Stomach smooth muscle (tissue), 2 donors: Measurements from ENCODE around the gene HCN3.

Experiments used
- H3K27ac ChIP-seq: one replicate; pipeline ENCODE4 v1.7.0; 2013; ENCODE audit warnings: mild to moderate bottlenecking, low read length, inconsistent platforms
- H3K27me3 ChIP-seq, 2 donors: one replicate each; pipeline ENCODE4 v1.7.0; 2013; ENCODE audit warnings: low read length in 2 of 2; ENCODE audit not compliant: insufficient read depth in 2 of 2, control insufficient read depth in 1 of 2
- H3K36me3 ChIP-seq, 2 donors: one replicate each; pipeline ENCODE4 v1.7.0; 2013; ENCODE audit warnings: low read length in 2 of 2; ENCODE audit not compliant: control insufficient read depth in 2 of 2, insufficient read depth in 2 of 2
- H3K4me1 ChIP-seq: one replicate; pipeline ENCODE4 v1.7.0; 2013; ENCODE audit warnings: low read length; ENCODE audit not compliant: control insufficient read depth, insufficient read depth
- H3K4me3 ChIP-seq, 2 donors: one replicate each; pipeline ENCODE4 v1.7.0; 2013; ENCODE audit warnings: low read length in 2 of 2
- H3K9ac ChIP-seq, 2 donors: one replicate each; pipeline ENCODE4 v1.7.0; 2013; ENCODE audit warnings: low read length in 2 of 2, mild to moderate bottlenecking in 1 of 2
- H3K9me3 ChIP-seq, 2 donors: one replicate each; pipeline ENCODE4 v1.7.0; 2013; ENCODE audit warnings: low read length in 2 of 2; ENCODE audit not compliant: control insufficient read depth in 2 of 2
- donor health status: healthy.
- donor health status: Pancreatic carcinoma.

HCN3 gene

GRCh38 chr1:155300553-155301329 lies 23.5 kb downstream of the HCN3 start:
- Histone ChIP-seq H3K27me3 (peaks cover 3 to 12% of the 10 kb centered on the region in 2 donors), H3K4me3 (no peak overlapping the region), H3K9me3 (no peaks in the 10 kb centered on the region), H3K27ac (no peak overlapping the region), H3K4me1 (no peaks in the 10 kb centered on the region), H3K36me3 (no peaks in the 10 kb centered on the region), H3K9ac (no peak overlapping the region)

- Histone ChIP-seq H3K27ac (no peak within 1 kb of the TSS), H3K27me3 (peaks cover 0 to 8% of the 10 kb centered on the region in 2 donors), H3K36me3 (no peaks in the 10 kb centered on the region), H3K9ac (no peak within 1 kb of the TSS), H3K4me1 (no peaks in the 10 kb centered on the region), H3K9me3 (no peaks in the 10 kb centered on the region), H3K4me3 (no peak within 1 kb of the TSS)
These were observed 24.1 kb downstream of the HCN3 start, which contains the start of gene PKLR for GRCh38 chr1:155301342-155301841. TSS of gene PKLR (minus strand) at chr1:155301438. CDS start at chr1:155301395, 43 bp downstream.

- Histone ChIP-seq H3K36me3 (no peaks in the 10 kb centered on the region), H3K27me3 (no peaks in the 10 kb centered on the region), H3K9me3 (no peaks in the 10 kb centered on the region), H3K27ac (no peak overlapping the region), H3K4me3 (no peak overlapping the region), H3K4me1 (peaks cover 12% of the 10 kb centered on the region), H3K9ac (no peak overlapping the region)
These were observed 27.3 kb downstream of the HCN3 start for GRCh38 chr1:155304558-155305063.

GRCh38 chr1:155305881-155306391 lies 28.7 kb downstream of the HCN3 start:
- Histone ChIP-seq H3K27ac (no peak overlapping the region), H3K27me3 (no peaks in the 10 kb centered on the region), H3K9ac (no peak overlapping the region), H3K4me3 (no peak overlapping the region), H3K9me3 (no peaks in the 10 kb centered on the region), H3K4me1 (peaks cover 17% of the 10 kb centered on the region), H3K36me3 (peaks cover 0 to 2% of the 10 kb centered on the region in 2 donors)

- Histone ChIP-seq H3K27ac (no peak overlapping the region), H3K4me1 (peaks cover 17% of the 10 kb centered on the region), H3K9ac (no peak overlapping the region), H3K27me3 (no peaks in the 10 kb centered on the region), H3K36me3 (peaks cover 2 to 5% of the 10 kb centered on the region in 2 donors), H3K9me3 (no peaks in the 10 kb centered on the region), H3K4me3 (no peak overlapping the region)
These were observed 30.0 kb downstream of the HCN3 start for GRCh38 chr1:155307247-155307740.

GRCh38 chr1:155308493-155309422 lies 31.5 kb downstream of the HCN3 start, which contains the start of gene FDPS:
TSS of gene FDPS (plus strand) at chr1:155308866. CDS start at chr1:155309790, 924 bp downstream.
- H3K9me3 ChIP-seq = no peaks in the 10 kb centered on the region
- peaks cover 17% of the 10 kb centered on the region for H3K4me1 ChIP-seq
- H3K27me3 ChIP-seq = no peaks in the 10 kb centered on the region
- peak within 1 kb of the TSS; percentile 92 to 98 for H3K4me3 ChIP-seq
- peaks cover 8 to 9% of the 10 kb centered on the region in 2 donors for H3K36me3 ChIP-seq
- H3K27ac ChIP-seq = peak within 1 kb of the TSS; percentile 46
- peak within 1 kb of the TSS; percentile 91 to 96 for H3K9ac ChIP-seq

GRCh38 chr1:155309423-155310021 lies 32.3 kb downstream of the HCN3 start:
- Histone ChIP-seq H3K36me3 (peaks cover 8 to 9% of the 10 kb centered on the region in 2 donors), H3K27me3 (no peaks in the 10 kb centered on the region), H3K27ac (peak overlapping the region; percentile 46), H3K4me3 (peak overlapping the region; percentile 92 to 98), H3K9me3 (no peaks in the 10 kb centered on the region), H3K4me1 (peaks cover 17% of the 10 kb centered on the region), H3K9ac (peak overlapping the region; percentile 91 to 96)

GRCh38 chr1:155313261-155313660 lies 36.0 kb downstream of the HCN3 start:
- H3K9ac ChIP-seq = no peak overlapping the region
- H3K27ac ChIP-seq = no peak overlapping the region
- peaks cover 13 to 14% of the 10 kb centered on the region in 2 donors for H3K36me3 ChIP-seq
- H3K9me3 ChIP-seq = no peaks in the 10 kb centered on the region
- peaks cover 14% of the 10 kb centered on the region for H3K4me1 ChIP-seq
- H3K27me3 ChIP-seq = no peaks in the 10 kb centered on the region
- H3K4me3 ChIP-seq = no peak overlapping the region

- no peak overlapping the region for H3K27ac ChIP-seq
- no peak overlapping the region for H3K9ac ChIP-seq
- H3K36me3 ChIP-seq = peaks cover 16% of the 10 kb centered on the region in 2 donors
These were observed 39.7 kb downstream of the HCN3 start for GRCh38 chr1:155316922-155317321.

GRCh38 chr1:155318082-155318481 lies 40.8 kb downstream of the HCN3 start:
- Histone ChIP-seq H3K27ac (no peak overlapping the region), H3K36me3 (peaks cover 12 to 13% of the 10 kb centered on the region in 2 donors), H3K27me3 (no peaks in the 10 kb centered on the region), H3K4me3 (no peak overlapping the region), H3K9me3 (no peaks in the 10 kb centered on the region), H3K4me1 (peaks cover 34% of the 10 kb centered on the region), H3K9ac (no peak overlapping the region)

More at GRCh38 chr1:155316922-155317321, 39.7 kb downstream of the HCN3 start:
- no peaks in the 10 kb centered on the region for H3K27me3 ChIP-seq
- H3K4me1 ChIP-seq = peaks cover 26% of the 10 kb centered on the region
- no peak overlapping the region for H3K4me3 ChIP-seq
- no peaks in the 10 kb centered on the region for H3K9me3 ChIP-seq
